Esophagus squamous epithelium (tissue), 4 donors: Measurements from ENCODE around the gene TMEM150B.
A peak's percentile ranks its signal among the peaks of the same experiment; 100 is the strongest.

Experiments used
- POLR2A ChIP-seq, 4 donors: fragments of 450-650 bp; IDR thresholded peaks; one replicate each; pipeline ENCODE4 v1.6.1; 2017; ENCODE audit warnings: antibody characterized with exemption in 4 of 4, mild to moderate bottlenecking in 4 of 4, moderate library complexity in 3 of 4
- TF ChIP-seq, protein P1 (sequence below), 6 experiments: fragments of 450-650 bp in 4 of 6; fragments of 200-600 bp in 2 of 6; sonication (generic) in 2 of 6; IDR thresholded peaks; one replicate each; pipeline ENCODE4 v1.5.1; 2016 to 2019; ENCODE audit warnings: antibody characterized with exemption in 6 of 6, mild to moderate bottlenecking in 4 of 6, moderate library complexity in 4 of 6

DNA sequence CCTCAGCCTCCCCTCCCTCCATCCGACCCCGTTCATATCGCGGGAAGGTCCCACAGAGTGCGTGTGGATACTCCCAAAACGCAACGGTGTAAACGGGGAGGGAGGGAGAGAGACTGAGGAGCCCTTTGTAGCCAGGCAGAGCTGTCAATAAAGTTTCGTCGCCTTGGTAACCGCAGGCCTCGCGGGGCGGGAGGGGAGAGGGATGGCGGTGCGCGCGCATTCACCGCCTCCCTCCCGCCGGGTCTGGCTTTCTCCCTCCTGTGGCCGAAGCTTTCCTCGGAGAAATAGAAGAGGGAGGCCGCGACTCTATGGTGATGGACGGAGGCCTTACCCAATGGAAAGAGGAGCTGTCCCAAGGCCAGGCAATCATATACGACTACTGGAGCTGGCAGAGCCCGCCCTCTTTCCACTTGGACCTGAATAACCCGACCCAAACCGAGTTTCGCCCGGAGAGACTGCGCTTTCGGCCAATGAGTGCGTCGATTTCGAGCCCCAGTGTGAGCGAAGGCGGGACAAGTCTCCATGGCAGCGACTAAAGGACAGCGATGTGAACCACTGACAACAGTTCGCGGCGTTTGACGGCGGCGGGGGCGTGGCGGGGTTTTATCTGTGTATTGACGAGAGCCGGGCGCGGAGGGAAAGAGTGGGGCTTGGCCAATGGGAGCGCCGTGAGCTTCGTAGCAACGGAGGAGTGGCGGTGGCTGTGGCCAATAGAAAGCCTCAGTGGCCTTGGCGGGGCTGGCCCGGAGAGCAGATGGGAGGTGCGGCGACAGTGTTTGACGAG, 14.2 kb upstream of the TMEM150B start, which contains the start of gene KMT5C:
- TF ChIP-seq, protein P1, sequence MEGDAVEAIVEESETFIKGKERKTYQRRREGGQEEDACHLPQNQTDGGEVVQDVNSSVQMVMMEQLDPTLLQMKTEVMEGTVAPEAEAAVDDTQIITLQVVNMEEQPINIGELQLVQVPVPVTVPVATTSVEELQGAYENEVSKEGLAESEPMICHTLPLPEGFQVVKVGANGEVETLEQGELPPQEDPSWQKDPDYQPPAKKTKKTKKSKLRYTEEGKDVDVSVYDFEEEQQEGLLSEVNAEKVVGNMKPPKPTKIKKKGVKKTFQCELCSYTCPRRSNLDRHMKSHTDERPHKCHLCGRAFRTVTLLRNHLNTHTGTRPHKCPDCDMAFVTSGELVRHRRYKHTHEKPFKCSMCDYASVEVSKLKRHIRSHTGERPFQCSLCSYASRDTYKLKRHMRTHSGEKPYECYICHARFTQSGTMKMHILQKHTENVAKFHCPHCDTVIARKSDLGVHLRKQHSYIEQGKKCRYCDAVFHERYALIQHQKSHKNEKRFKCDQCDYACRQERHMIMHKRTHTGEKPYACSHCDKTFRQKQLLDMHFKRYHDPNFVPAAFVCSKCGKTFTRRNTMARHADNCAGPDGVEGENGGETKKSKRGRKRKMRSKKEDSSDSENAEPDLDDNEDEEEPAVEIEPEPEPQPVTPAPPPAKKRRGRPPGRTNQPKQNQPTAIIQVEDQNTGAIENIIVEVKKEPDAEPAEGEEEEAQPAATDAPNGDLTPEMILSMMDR (IDR thresholded peaks at IDR 0.05) = peak in 5 of 6 experiments; percentile 23 to 63 (median 51)
- peak in 3 of 4 donors; percentile 28 to 95 (median 94) for TF ChIP-seq POLR2A (IDR thresholded peaks at IDR 0.05)
